Chondrocyte (in vitro differentiated cells): ENCODE measurements around the gene TPSB2. TPM values are rescaled to one million over a fixed set of nuclear protein-coding genes. Genes with fewer than 3 reads are reported as not detected.
A peak's percentile ranks its signal among the peaks of the same experiment; 100 is the strongest.
"Not testable (repeated sequence)": the region's sequence is repeated elsewhere in the genome, so short reads cannot be mapped to it uniquely, and the experiment has no call there.

Experiments
- DNase-seq: peaks from one replicate; pipeline ENCODE4 v3.0.0; 2021; ENCODE audit warnings: mixed read lengths, low spot score
- H3K27ac Mint-ChIP-seq: one replicate; pipeline ENCODE4 v1.8.0; 2021; ENCODE audit warnings: mild to moderate bottlenecking, moderate library complexity, mixed read lengths; ENCODE audit not compliant: unreplicated experiment
- H3K27me3 Mint-ChIP-seq: 2 replicates; pipeline ENCODE4 v1.8.0; 2021; ENCODE audit warnings: low read depth, mixed read lengths
- H3K36me3 Mint-ChIP-seq: 2 replicates; pipeline ENCODE4 v1.8.0; 2021; ENCODE audit warnings: low read depth, mixed read lengths
- H3K4me1 Mint-ChIP-seq: 2 replicates; pipeline ENCODE4 v1.8.0; 2021; ENCODE audit warnings: low read depth, mild to moderate bottlenecking, mixed read lengths
- H3K4me3 Mint-ChIP-seq: one replicate; pipeline ENCODE4 v1.8.0; 2021; ENCODE audit warnings: mild to moderate bottlenecking, moderate library complexity, mixed read lengths; ENCODE audit not compliant: unreplicated experiment
- H3K9me3 Mint-ChIP-seq: 2 replicates; pipeline ENCODE4 v1.8.0; 2021; ENCODE audit warnings: low read depth, mixed read lengths
- CTCF ChIP-seq: fragments of 200-600 bp; sonication (generic); IDR thresholded peaks from 2 replicates; pipeline ENCODE4 v1.5.0; 2021; ENCODE audit warnings: antibody characterized with exemption, mild to moderate bottlenecking, moderate library complexity
- long read RNA-seq: library from polyadenylated mRNA; stranded (forward); transcript quantifications from one replicate; pipeline ENCODE4 v2.0.0, GENCODE V29; 2021
- total RNA-seq: library from RNA; stranded (reverse); gene quantifications from 3 replicates; pipeline ENCODE4 v1.2.1, GENCODE V29; 2021

Gene TPSB2
- total RNA-seq: not detected in 3 replicates
- long read RNA-seq: 0 reads

- H3K4me3 Mint-ChIP-seq, H3K27me3 Mint-ChIP-seq, DNase-seq, H3K27ac Mint-ChIP-seq, H3K9me3 Mint-ChIP-seq, H3K4me1 Mint-ChIP-seq, H3K36me3 Mint-ChIP-seq: not testable (repeated sequence)
Observed at GRCh38 chr16:1230084-1230470, at the start of gene TPSB2. Gene TPSB2 (minus strand): TSS chr16:1230184. CDS start chr16:1229951, 233 bp downstream.

GRCh38 chr16:1279081-1279944, 49.3 kb upstream of the TPSB2 start:
- H3K9me3 Mint-ChIP-seq: no peaks in the 10 kb centered on the region
- no peak overlapping the region for H3K27ac Mint-ChIP-seq
- peaks cover 34% of the 10 kb centered on the region for H3K27me3 Mint-ChIP-seq
- H3K4me3 Mint-ChIP-seq: no peak overlapping the region
- H3K36me3 Mint-ChIP-seq: no peaks in the 10 kb centered on the region
- peaks cover 2% of the 10 kb centered on the region for H3K4me1 Mint-ChIP-seq
- TF ChIP-seq CTCF: no peak
- peak; percentile 77 for DNase-seq

GRCh38 chr16:1278477-1278876, 48.5 kb upstream of the TPSB2 start:
- no peaks in the 10 kb centered on the region for H3K9me3 Mint-ChIP-seq
- peak; percentile 78 for DNase-seq

DNA sequence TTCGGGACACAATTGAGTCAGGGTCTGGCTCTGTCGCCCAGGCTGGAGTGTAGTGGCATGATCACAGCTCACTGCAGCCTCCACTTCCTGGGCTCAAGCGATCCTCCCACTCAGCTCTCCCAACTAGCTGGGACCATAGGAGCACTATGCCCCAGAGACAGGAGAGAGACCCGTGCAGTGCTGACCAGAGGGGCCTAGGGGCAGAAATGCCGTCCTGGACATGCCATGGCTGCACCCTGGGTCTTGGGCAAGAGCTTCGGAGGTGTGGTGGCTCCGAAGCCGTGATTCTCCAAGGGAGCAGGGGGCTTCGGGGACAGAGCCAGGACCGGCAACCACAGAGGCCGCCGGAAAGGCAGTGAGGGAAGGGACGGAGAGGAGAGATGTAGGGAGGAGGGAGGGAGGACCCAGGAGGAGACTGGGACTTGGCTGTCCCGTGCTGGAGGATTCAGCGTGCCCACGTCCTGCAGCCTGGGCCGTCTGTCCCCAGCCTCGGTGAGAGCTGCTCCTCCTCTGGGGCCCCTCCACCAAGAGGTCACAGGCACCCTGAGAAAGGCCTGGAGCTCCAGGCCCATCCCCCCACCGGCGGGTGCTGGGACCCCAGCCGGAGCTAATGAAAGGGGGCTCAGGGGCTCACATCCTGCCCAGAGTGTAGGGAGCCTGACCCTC, 47.8 kb upstream of the TPSB2 start:
- H3K36me3 Mint-ChIP-seq: no peaks in the 10 kb centered on the region
- DNase-seq: peak; percentile 75
- H3K4me1 Mint-ChIP-seq: peaks cover 2% of the 10 kb centered on the region
- H3K27me3 Mint-ChIP-seq: peaks cover 30% of the 10 kb centered on the region
- no peak overlapping the region for H3K27ac Mint-ChIP-seq
- H3K9me3 Mint-ChIP-seq: no peaks in the 10 kb centered on the region
- TF ChIP-seq CTCF: no peak
- no peak overlapping the region for H3K4me3 Mint-ChIP-seq

More at GRCh38 chr16:1278477-1278876, 48.5 kb upstream of the TPSB2 start:
- no peak overlapping the region for H3K4me3 Mint-ChIP-seq
- H3K36me3 Mint-ChIP-seq: no peaks in the 10 kb centered on the region
- H3K27me3 Mint-ChIP-seq: peaks cover 29% of the 10 kb centered on the region
- peaks cover 2% of the 10 kb centered on the region for H3K4me1 Mint-ChIP-seq
- no peak overlapping the region for H3K27ac Mint-ChIP-seq
- TF ChIP-seq CTCF: peak; percentile 37

GRCh38 chr16:1277151-1277598, 47.2 kb upstream of the TPSB2 start:
- Mint-ChIP-seq H3K9me3 (no peaks in the 10 kb centered on the region), H3K27ac (no peak overlapping the region), H3K27me3 (peaks cover 28% of the 10 kb centered on the region), H3K4me3 (no peak overlapping the region), H3K4me1 (peaks cover 3% of the 10 kb centered on the region), H3K36me3 (no peaks in the 10 kb centered on the region)
- DNase-seq: peak; percentile 86
- no peak for TF ChIP-seq CTCF
